HG02571 (cell line): ENCODE results near the gene CD274.
"Not testable (repeated sequence)": the region's sequence is repeated elsewhere in the genome, so short reads cannot be mapped to it uniquely, and the experiment has no call there.

Source experiments
- ATAC-seq: cut with Tn5 transposase; IDR thresholded peaks from one replicate; pipeline ENCODE4 v1.9.1; 2021; ENCODE audit warnings: mild to moderate bottlenecking, moderate library complexity; ENCODE audit not compliant: unreplicated experiment

The CD274 gene

GRCh38 chr9:5437254-5438216 lies 12.8 kb upstream of the CD274 start, which contains the start of gene PLGRKT:
PLGRKT (minus strand) TSS chr9:5437925; CDS start chr9:5431977, 5,948 bp downstream.
- ATAC-seq: peak; percentile 86

DNA sequence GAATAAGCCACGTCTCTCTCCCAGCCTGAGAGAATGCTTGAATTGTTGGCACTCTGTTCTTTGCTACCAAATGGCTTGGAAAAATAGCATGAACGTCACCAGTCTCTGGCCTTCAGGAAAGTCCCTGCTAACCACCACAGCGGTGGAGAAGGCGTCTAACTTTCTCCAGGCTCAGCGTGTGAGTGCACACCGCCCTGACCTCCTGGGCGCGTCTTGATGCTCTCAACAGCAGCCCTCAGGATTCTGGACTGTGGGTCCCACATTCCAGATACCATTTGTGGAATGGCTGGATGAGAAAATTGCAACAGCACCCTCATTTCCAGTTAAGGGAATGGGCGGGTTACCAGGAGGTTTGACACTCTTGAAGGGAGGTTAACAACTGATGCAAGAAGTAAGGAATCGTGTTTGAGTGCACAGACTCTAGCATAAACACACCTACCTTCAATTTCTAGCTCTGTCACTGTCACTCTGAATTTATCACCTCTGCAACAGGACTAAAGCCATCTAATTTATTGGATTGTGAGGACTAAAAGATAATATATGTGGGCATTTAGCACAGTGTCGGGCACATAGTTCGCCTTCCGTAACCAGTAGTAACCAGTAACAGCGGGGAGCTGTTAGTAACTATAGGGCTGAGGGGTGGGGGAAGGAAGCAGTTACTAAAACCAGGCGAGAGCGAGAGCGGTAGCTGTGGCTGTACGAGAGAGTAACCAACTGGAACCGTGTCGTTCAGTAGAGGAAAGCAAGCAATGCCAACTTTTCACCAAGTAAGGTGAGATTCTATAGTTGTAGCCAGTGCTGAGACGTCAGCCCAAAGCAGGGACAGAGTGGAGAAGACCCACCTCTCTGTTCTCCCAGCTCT lies 11.8 kb upstream of the CD274 start:
- peak; percentile 47 for ATAC-seq

GRCh38 chr9:5440426-5440825 lies 9.9 kb upstream of the CD274 start:
- no peak for ATAC-seq

DNA sequence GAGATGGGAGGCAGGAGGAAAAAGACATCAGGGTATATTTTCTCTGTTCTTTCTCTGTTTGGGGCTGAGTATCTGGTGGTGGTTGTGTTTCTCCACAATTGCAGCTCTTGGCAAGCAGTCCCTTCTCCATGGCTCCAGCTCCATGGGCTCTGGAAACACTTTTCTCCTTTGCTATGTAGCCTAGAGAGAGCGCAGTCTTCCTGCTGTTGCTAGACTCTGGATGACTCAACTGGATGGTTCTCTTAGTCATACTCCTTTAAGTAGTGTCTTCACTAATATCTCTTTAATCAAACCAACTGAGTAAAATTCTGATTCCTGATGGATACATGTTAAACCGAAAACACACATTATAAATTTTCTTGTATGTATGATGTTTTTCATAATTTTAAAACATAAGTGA lies 9.3 kb upstream of the CD274 start:
- ATAC-seq: no peak

DNA sequence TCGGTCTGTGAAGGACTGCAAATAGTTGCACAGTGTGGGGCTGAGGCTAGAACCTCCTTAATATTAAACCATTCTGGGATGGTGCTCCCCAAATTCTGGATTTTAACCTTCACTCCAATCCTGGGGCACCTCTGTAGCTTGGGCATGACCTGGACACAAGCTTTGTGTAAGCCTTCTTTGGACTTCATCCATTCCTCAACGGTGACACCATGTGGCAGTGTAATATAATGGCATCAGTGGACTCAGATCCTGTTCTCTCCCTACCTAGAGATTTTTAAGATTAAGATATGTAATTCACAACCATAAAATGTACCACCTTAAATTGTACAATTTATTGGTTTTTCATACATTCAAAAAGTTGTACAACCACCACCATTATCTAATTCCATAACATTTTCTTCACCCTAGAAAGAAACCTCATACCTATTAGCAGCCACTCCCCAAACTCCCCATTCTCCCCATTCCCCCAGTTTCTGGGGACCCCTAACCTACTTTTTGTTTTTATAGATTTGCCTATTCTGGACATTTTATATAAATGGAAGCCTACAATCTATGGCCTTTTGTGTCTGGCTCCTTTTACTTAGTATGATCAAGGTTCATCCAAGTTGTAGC lies 7.8 kb upstream of the CD274 start:
- ATAC-seq: no peak

GRCh38 chr9:5443850-5444249 lies 6.5 kb upstream of the CD274 start:
- no peak for ATAC-seq

DNA sequence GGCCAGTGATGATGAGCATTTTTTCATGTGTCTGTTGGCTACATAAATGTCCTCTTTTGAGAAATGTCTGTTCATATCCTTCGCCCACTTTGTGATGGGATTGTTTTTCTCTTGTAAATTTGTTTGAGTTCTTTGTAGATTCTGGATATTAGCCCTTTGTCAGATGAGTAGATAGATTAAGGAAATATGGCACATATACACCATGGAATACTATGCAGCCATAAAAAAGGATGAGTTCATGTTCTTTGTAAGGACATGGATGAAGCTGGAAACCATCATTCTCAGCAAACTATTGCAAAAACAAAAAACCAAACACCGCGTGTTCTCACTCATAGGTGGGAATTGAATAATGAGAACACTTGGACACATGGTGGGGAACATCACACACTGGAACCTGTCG lies 5.2 kb upstream of the CD274 start:
- not testable (repeated sequence) for ATAC-seq

DNA sequence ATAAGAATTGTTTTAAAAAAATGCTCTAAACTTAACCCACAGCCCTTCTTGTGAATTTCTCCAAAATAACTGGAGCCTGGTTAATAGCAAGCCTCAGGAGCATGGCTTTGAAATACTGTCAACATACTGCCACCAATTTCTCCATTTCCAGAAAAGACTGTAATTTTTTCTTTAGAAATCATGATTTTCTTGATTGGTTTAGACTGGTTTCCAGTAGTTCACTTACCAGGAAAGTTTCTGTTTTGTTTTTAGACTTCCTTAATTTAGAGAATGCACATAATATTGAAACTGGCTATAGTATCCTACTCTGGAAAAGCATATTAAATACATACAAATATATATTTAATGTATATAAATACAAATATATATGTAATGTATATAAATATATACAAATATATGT lies 4.5 kb upstream of the CD274 start:
- no peak for ATAC-seq

GRCh38 chr9:5446451-5447236 lies 3.7 kb upstream of the CD274 start:
- ATAC-seq: no peak

DNA sequence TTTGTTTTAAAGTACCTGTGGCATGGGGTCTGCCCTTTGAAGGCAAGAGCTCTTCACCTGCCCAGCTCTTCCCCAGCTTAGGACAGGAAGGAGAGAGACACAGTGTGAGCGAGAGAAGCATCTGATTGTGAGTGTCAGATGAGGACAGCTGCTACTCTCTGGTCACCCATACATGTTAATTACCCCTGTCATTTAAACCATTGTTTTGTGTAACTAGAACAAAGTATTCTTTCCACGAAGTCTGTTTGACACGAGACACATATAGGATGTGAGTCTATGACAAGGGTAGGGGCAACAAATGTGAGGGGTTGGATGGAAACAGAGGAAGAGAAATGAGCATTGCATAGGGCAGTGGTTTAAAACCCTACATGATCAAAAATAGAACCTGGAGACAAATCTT lies 3.0 kb upstream of the CD274 start:
- no peak for ATAC-seq

GRCh38 chr9:5448016-5448415 lies 2.3 kb upstream of the CD274 start:
- no peak for ATAC-seq

DNA sequence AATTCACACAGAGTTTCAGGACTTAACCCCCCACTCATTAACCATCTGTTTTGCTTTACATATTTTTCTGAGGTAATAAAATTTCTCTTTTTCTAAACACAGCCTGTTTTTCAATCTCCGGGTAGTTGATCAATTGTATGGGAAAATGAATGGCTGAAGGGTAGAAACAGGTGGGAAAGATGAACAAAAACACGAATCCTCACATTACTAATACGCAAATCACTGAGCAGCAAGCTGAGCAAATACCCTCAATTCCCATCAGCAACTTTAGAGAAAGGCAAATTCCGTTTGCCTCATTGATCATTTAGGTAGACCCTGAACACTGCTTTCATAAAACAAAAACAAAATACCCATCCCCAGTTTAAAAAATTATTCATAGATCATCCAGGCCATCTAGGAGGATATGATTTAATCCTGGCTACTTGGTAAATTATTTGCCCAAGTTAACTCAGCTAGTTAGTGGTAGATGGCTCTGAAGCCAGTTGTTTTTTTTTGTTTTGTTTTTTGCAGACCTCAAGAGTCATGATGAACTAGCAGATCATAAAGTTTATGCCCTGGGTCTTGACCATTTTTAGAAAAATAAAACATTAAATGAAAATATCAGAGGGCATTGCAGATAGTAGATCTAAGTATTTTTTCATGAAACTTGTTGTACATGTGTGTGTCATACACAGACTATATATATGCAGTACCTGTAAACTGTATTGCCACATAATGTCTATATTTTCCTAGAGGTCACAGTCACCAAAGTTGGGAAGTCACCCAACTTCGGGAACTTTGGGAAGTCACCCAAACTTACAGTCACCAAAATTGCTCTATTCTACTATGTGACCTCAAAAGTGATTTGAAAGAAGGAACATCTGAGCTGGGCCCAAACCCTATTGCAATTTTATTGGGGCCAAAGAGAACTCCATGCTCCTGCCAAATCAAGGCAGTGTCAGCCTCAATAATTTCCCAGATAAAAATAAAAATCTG lies 1.6 kb upstream of the CD274 start:
- ATAC-seq: no peak

DNA sequence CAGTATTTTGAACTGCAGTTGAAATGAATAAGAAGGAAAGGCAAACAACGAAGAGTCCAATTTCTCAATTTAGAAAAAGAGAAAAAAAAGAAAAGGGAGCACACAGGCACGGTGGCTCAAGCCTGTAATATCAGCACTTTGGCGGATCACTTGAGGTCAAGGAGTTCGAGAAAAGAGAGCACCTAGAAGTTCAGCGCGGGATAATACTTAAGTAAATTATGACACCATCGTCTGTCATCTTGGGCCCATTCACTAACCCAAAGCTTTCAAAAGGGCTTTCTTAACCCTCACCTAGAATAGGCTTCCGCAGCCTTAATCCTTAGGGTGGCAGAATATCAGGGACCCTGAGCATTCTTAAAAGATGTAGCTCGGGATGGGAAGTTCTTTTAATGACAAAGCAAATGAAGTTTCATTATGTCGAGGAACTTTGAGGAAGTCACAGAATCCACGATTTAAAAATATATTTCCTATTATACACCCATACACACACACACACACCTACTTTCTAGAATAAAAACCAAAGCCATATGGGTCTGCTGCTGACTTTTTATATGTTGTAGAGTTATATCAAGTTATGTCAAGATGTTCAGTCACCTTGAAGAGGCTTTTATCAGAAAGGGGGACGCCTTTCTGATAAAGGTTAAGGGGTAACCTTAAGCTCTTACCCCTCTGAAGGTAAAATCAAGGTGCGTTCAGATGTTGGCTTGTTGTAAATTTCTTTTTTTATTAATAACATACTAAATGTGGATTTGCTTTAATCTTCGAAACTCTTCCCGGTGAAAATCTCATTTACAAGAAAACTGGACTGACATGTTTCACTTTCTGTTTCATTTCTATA lies 602 bp upstream of the CD274 start:
- ATAC-seq: no peak

DNA sequence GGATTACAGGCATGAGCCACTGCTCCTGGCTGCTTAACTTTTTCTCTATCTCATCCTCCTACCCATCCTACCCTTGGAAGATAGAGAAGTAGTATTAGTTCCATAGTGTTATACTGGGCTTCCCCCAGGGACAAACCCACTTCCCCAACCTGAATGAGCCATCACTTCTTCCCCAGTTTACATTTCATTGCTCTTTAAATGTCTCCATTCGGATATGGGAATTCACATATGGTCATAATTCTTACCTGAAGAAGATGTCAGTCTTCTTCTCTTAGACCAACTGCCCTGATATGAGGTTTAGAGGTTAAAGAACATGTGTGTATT lies 1.9 kb downstream of the CD274 start:
- ATAC-seq: no peak

DNA sequence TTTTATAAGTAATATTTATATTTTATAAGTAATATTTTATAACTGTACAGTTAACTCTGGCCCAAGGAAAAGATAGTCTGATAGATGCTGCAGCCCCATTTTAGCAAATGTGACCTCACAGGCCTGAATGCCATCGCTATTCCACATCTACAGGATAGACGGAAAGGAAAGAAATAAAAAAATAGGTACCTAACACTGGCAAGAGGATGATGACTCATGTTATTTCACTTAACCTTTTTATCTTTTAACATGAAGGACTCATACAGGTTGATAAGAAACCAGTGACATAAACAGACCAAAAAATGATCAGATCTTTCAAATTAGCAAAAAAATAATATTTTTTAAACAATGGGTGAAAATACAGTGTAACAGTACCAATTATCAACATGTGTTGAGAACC lies 2.7 kb downstream of the CD274 start:
- no peak for ATAC-seq

DNA sequence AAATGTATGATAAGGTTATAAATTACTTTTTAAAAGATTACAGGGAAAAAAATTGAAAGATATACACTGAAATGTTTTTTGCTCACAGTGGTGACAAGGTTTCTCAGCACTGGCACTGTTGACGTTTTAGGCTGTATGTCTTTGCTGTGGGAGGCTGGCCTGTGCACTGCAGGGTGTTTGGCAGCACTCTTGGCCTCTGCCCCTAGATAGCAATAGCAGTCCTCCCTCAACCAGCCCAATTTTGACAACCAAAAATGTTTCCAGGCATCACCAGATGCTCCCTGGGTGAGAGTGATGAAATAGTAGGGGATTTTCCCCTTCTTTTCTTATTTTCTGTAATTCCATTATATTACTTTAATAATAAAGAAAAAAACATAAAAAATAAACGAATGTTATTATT lies 3.3 kb downstream of the CD274 start:
- no peak for ATAC-seq

DNA sequence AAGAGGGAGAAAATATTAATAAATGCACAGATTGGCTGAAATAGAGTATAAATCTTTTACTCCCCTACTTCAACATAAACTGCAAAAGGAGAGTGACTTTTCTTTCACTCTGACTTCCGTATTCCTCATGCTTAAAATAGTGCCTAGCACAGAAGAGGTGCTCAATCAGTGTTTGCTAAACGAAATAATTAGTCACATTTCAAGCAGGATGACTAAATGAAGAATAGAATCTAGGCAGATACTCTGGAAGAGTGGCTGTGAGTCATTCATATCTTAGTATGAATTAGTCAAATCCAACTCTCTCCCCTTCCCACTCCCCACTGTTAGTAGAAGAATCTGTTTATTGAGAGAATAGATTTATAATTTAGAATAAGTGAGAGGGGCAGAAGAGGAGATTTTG lies 4.8 kb downstream of the CD274 start:
- no peak for ATAC-seq

- peak; percentile 55 for ATAC-seq
Measured at GRCh38 chr9:5459289-5459829, 9.0 kb downstream of the CD274 start.
